BLaER1 (cell line): Measurements from ENCODE around the gene PKMYT1.

Source experiments
- H3K27ac ChIP-seq: shearing (Covaris generic); formaldehyde crosslinking; 2 replicates; pipeline ENCODE4 v1.8.1; 2022
- H3K27me3 ChIP-seq: shearing (Covaris generic); formaldehyde crosslinking; 2 replicates; pipeline ENCODE4 v1.8.1; 2022
- H3K36me3 ChIP-seq: shearing (Covaris generic); formaldehyde crosslinking; 2 replicates; pipeline ENCODE4 v1.8.1; 2022
- H3K4me1 ChIP-seq: shearing (Covaris generic); formaldehyde crosslinking; 2 replicates; pipeline ENCODE4 v1.8.1; 2022
- H3K4me2 ChIP-seq: shearing (Covaris generic); formaldehyde crosslinking; 2 replicates; pipeline ENCODE4 v1.8.1; 2022
- H3K4me3 ChIP-seq: shearing (Covaris generic); formaldehyde crosslinking; 2 replicates; pipeline ENCODE4 v1.8.1; 2022
- H3K9ac ChIP-seq: shearing (Covaris generic); formaldehyde crosslinking; 2 replicates; pipeline ENCODE4 v1.8.1; 2022
- H3K9me3 ChIP-seq: shearing (Covaris generic); formaldehyde crosslinking; 2 replicates; pipeline ENCODE4 v1.8.1; 2022
- H4K20me1 ChIP-seq: shearing (Covaris generic); formaldehyde crosslinking; 2 replicates; pipeline ENCODE4 v1.8.1; 2022
- Cebpa-rat ChIP-seq: shearing (Covaris generic); IDR thresholded peaks from 2 replicates; pipeline ENCODE4 v1.8.1; 2022

PKMYT1 gene

GRCh38 chr16:3023669-3024478 is 43.6 kb upstream of the PKMYT1 start, which contains the start of the genes HCFC1R1 and THOC6:
Gene HCFC1R1 (minus strand): TSS chr16:3023942. CDS start chr16:3023941, 1 bp downstream.
Gene THOC6 (plus strand): TSS chr16:3024035. CDS start chr16:3024327, 292 bp downstream.
- Histone ChIP-seq H3K4me1 (peaks cover 75% of the 10 kb centered on the region), H3K4me3 (peak within 1 kb of the TSS; percentile 79), H3K9me3 (no peaks in the 10 kb centered on the region), H3K27ac (peak within 1 kb of the TSS; percentile 99), H3K9ac (peak within 1 kb of the TSS; percentile 96), H3K36me3 (peaks cover 23% of the 10 kb centered on the region), H4K20me1 (peaks cover 66% of the 10 kb centered on the region), H3K27me3 (peaks cover 26% of the 10 kb centered on the region), H3K4me2 (peak within 1 kb of the TSS; percentile 99)
- TF ChIP-seq Cebpa-rat: no peak

GRCh38 chr16:3023415-3023668 is 43.1 kb upstream of the PKMYT1 start:
- peak overlapping the region; percentile 96 for H3K9ac ChIP-seq
- peaks cover 26% of the 10 kb centered on the region for H3K27me3 ChIP-seq
- H4K20me1 ChIP-seq: peaks cover 60% of the 10 kb centered on the region
- H3K4me2 ChIP-seq: peak overlapping the region; percentile 99
- H3K4me3 ChIP-seq: peak overlapping the region; percentile 79
- H3K36me3 ChIP-seq: peaks cover 23% of the 10 kb centered on the region
- no peaks in the 10 kb centered on the region for H3K9me3 ChIP-seq
- H3K4me1 ChIP-seq: peaks cover 70% of the 10 kb centered on the region
- H3K27ac ChIP-seq: peak overlapping the region; percentile 99
- TF ChIP-seq Cebpa-rat: no peak

GRCh38 chr16:3022684-3023414 is 42.6 kb upstream of the PKMYT1 start:
- Histone ChIP-seq H3K36me3 (peaks cover 23% of the 10 kb centered on the region), H4K20me1 (peaks cover 58% of the 10 kb centered on the region), H3K27me3 (peaks cover 29% of the 10 kb centered on the region), H3K27ac (peak overlapping the region; percentile 99; the same call in 1 of the 2 replicates), H3K9me3 (no peaks in the 10 kb centered on the region), H3K9ac (peak overlapping the region; percentile 96; the same call in 1 of the 2 replicates), H3K4me2 (peak overlapping the region; percentile 99), H3K4me1 (peaks cover 72% of the 10 kb centered on the region), H3K4me3 (peak overlapping the region; percentile 79)
- no peak for TF ChIP-seq Cebpa-rat

GRCh38 chr16:3022208-3022683 is 42.0 kb upstream of the PKMYT1 start:
- H3K9me3 ChIP-seq: no peaks in the 10 kb centered on the region
- TF ChIP-seq Cebpa-rat: no peak
- peaks cover 67% of the 10 kb centered on the region for H3K4me1 ChIP-seq
- no peak overlapping the region for H3K4me3 ChIP-seq
- no peak overlapping the region for H3K27ac ChIP-seq
- peak overlapping the region; percentile 99 for H3K4me2 ChIP-seq
- H3K9ac ChIP-seq: no peak overlapping the region
- peaks cover 30% of the 10 kb centered on the region for H3K27me3 ChIP-seq
- H3K36me3 ChIP-seq: peaks cover 20% of the 10 kb centered on the region
- peaks cover 52% of the 10 kb centered on the region for H4K20me1 ChIP-seq

GRCh38 chr16:3021449-3022207 is 41.4 kb upstream of the PKMYT1 start:
- Histone ChIP-seq H3K4me1 (peaks cover 65% of the 10 kb centered on the region), H3K36me3 (peaks cover 14% of the 10 kb centered on the region), H3K9ac (0 out of 2 replicates have a peak overlapping the region, but pooled peaks have one; percentile 3), H3K4me2 (peak overlapping the region; percentile 99), H4K20me1 (peaks cover 46% of the 10 kb centered on the region), H3K4me3 (peak overlapping the region; percentile 71), H3K27ac (no peak overlapping the region), H3K27me3 (peaks cover 33% of the 10 kb centered on the region), H3K9me3 (no peaks in the 10 kb centered on the region)
- no peak for TF ChIP-seq Cebpa-rat

- Histone ChIP-seq H3K9me3 (no peaks in the 10 kb centered on the region), H3K9ac (peak overlapping the region; percentile 72; the same call in 1 of the 2 replicates), H3K4me2 (peak overlapping the region; percentile 99), H3K4me3 (peak overlapping the region; percentile 71), H3K27me3 (peaks cover 33% of the 10 kb centered on the region), H3K27ac (no peak overlapping the region), H4K20me1 (peaks cover 39% of the 10 kb centered on the region), H3K36me3 (peaks cover 6% of the 10 kb centered on the region), H3K4me1 (peaks cover 65% of the 10 kb centered on the region)
- TF ChIP-seq Cebpa-rat: no peak
These were observed 40.6 kb upstream of the PKMYT1 start for GRCh38 chr16:3020604-3021448.

- Histone ChIP-seq H3K9ac (peak within 1 kb of the TSS; percentile 72; the same call in 1 of the 2 replicates), H3K36me3 (no peaks in the 10 kb centered on the region), H3K4me1 (peaks cover 60% of the 10 kb centered on the region), H3K27me3 (peaks cover 33% of the 10 kb centered on the region), H3K4me3 (peak within 1 kb of the TSS; percentile 71), H4K20me1 (peaks cover 32% of the 10 kb centered on the region), H3K4me2 (peak within 1 kb of the TSS; percentile 99), H3K9me3 (no peaks in the 10 kb centered on the region), H3K27ac (no peak within 1 kb of the TSS)
- no peak for TF ChIP-seq Cebpa-rat
These were observed 40.0 kb upstream of the PKMYT1 start, which contains the start of gene TNFRSF12A for GRCh38 chr16:3020247-3020603. Gene TNFRSF12A (plus strand): TSS chr16:3020368. CDS start chr16:3020398, 30 bp downstream.

GRCh38 chr16:3019594-3020246 is 39.5 kb upstream of the PKMYT1 start:
- H3K4me2 ChIP-seq: peak overlapping the region; percentile 99
- H3K4me3 ChIP-seq: peak overlapping the region; percentile 71
- no peak overlapping the region for H3K9ac ChIP-seq
- H4K20me1 ChIP-seq: peaks cover 27% of the 10 kb centered on the region
- TF ChIP-seq Cebpa-rat: no peak
- no peak overlapping the region for H3K27ac ChIP-seq
- H3K4me1 ChIP-seq: peaks cover 55% of the 10 kb centered on the region
- peaks cover 35% of the 10 kb centered on the region for H3K27me3 ChIP-seq
- H3K9me3 ChIP-seq: no peaks in the 10 kb centered on the region
- no peaks in the 10 kb centered on the region for H3K36me3 ChIP-seq
